Neutrophil (primary cell): Measurements from ENCODE around the gene LRRC27.

Experiments
- H3K27ac ChIP-seq: fragments of 200-600 bp; sonication (generic); 2 replicates; pipeline ENCODE4 v1.5.1; 2016; ENCODE audit warnings: mild to moderate bottlenecking, moderate library complexity
- H3K27me3 ChIP-seq: fragments of 200-600 bp; sonication (generic); 2 replicates; pipeline ENCODE4 v1.6.0; 2016; ENCODE audit warnings: mild to moderate bottlenecking
- H3K36me3 ChIP-seq: fragments of 200-600 bp; sonication (generic); 2 replicates; pipeline ENCODE4 v1.5.1; 2017
- H3K4me1 ChIP-seq, 2 experiments: fragments of 200-600 bp in 1 of 2; sonication (generic) in 1 of 2; 1 replicate in 1 of 2; 2 replicates in 1 of 2; pipeline versions ENCODE4 v1.5.1 to v1.6.1; 2013 to 2016; ENCODE audit warnings: low read depth in 1 of 2, low read length in 1 of 2, mild to moderate bottlenecking in 1 of 2, moderate library complexity in 1 of 2; ENCODE audit not compliant: control insufficient read depth in 1 of 2, insufficient read depth in 1 of 2
- H3K4me3 ChIP-seq, 2 experiments: fragments of 200-600 bp in 1 of 2; sonication (generic) in 1 of 2; 1 replicate in 1 of 2; 2 replicates in 1 of 2; pipeline ENCODE4 v1.5.1; 2013 to 2016; ENCODE audit warnings: low read depth in 1 of 2, low read length in 1 of 2, mild to moderate bottlenecking in 1 of 2, moderate library complexity in 1 of 2
- H3K9me3 ChIP-seq: fragments of 200-600 bp; sonication (generic); 2 replicates; pipeline ENCODE4 v1.5.1; 2016
- TF ChIP-seq, protein P1 (sequence below): fragments of 200-600 bp; sonication (generic); IDR thresholded peaks from 2 replicates; pipeline ENCODE4 v1.5.1; 2016; ENCODE audit warnings: antibody characterized with exemption

The LRRC27 gene

DNA sequence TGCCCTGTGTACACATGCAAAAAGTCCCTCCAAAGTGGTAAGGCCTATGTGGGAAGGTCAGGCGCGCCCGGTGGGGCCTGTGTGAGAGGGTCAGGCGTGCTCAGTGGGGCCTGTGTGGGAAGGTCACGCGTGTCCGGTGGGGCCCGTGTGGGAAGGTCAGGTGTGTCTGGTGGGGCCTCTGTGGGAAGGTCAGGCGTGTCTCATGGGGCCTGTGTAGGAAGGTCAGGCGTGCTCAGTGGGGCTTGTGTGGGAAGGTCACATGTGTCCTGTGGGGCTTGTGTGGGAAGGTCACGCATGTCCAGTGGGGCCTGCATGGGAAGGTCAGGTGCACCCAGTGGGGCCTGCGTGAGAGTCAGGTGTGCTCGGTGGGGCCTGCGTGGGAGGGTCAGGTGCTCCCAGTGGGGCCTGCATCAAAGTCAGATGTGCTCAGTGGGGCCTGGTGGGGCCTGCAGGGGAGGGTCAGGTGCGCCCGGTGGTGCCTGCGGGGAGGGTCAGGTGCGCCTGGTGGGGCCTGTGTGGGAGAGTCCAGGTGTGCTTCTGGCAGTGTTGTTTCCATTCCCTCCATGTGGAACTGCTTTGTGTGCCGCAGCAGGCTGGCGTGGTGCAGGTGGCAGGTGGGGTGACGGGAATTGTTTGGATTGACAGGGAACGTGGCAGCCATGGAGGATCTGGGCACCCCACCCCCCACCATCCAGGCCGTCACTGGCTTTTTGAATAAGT lies 15.4 kb downstream of the LRRC27 start:
- Histone ChIP-seq H3K36me3 (no peaks in the 10 kb centered on the region), H3K4me3 (no peak overlapping the region), H3K4me1 (no peaks in the 10 kb centered on the region), H3K27me3 (no peaks in the 10 kb centered on the region), H3K27ac (no peak overlapping the region), H3K9me3 (no peaks in the 10 kb centered on the region)
- TF ChIP-seq, protein P1, sequence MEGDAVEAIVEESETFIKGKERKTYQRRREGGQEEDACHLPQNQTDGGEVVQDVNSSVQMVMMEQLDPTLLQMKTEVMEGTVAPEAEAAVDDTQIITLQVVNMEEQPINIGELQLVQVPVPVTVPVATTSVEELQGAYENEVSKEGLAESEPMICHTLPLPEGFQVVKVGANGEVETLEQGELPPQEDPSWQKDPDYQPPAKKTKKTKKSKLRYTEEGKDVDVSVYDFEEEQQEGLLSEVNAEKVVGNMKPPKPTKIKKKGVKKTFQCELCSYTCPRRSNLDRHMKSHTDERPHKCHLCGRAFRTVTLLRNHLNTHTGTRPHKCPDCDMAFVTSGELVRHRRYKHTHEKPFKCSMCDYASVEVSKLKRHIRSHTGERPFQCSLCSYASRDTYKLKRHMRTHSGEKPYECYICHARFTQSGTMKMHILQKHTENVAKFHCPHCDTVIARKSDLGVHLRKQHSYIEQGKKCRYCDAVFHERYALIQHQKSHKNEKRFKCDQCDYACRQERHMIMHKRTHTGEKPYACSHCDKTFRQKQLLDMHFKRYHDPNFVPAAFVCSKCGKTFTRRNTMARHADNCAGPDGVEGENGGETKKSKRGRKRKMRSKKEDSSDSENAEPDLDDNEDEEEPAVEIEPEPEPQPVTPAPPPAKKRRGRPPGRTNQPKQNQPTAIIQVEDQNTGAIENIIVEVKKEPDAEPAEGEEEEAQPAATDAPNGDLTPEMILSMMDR, result no peak

DNA sequence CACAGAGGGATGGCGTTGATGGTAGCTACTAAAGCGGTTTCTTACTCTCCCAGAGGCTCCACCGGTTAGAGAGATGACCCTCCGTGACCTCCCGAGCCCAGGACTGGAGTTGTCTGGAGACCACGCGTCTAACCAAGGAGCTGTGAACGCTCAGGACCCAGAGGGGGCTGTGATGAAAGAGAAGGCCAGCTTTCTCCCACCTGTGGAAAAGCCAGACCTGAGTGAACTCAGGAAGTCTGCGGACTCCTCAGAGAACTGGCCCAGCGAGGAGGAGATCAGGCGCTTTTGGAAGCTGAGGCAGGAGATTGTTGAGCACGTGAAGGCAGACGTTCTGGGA lies 15.9 kb downstream of the LRRC27 start:
- Histone ChIP-seq H3K36me3 (no peaks in the 10 kb centered on the region), H3K9me3 (no peaks in the 10 kb centered on the region), H3K27ac (no peak overlapping the region), H3K4me1 (no peaks in the 10 kb centered on the region), H3K4me3 (no peak overlapping the region), H3K27me3 (no peaks in the 10 kb centered on the region)
- TF ChIP-seq, protein P1, result no peak

DNA sequence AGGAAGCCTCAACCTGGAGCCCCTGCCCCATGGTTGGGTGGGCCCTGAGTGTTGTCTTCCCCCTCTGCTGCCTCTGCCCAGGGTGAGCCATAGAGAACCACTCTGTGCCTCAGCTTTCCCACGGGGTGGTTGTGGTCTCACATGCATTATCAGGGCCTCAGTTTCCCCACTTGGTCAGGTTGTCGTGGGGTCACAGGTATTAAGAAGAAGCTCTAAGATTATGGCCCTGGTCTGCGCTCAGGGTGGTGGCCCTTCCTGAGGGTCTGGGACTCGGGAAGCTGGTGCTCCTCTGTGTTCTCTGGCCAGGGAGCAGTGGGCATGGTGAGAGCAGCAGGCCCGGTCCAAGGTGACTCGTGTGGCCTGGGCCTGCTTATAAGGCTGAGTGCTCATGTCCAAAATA lies 17.8 kb downstream of the LRRC27 start:
- H3K4me3 ChIP-seq, result no peak overlapping the region
- no peaks in the 10 kb centered on the region for H3K4me1 ChIP-seq
- TF ChIP-seq, protein P1, result no peak
- no peaks in the 10 kb centered on the region for H3K36me3 ChIP-seq
- no peaks in the 10 kb centered on the region for H3K9me3 ChIP-seq
- H3K27ac ChIP-seq, result no peak overlapping the region
- no peaks in the 10 kb centered on the region for H3K27me3 ChIP-seq

DNA sequence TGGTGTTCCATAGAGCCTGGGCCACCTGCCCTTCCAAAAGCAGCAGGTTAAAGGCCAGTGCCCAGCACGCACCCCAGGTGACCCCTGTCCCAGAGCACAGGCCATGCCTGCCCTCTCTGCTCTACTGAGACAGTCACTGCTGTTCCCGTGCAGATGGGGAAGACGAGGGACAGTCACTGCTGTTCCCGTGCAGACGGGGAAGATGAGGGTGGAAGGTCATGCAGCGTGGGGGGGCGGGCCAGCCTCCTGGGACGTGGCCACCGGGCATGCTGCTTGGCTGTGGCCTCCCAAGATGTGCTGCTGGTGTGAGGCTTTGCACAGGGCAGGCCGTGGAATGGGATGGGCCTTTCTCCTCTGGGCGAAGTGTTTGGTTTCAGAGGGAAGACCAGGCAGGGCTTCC lies 18.4 kb downstream of the LRRC27 start:
- Histone ChIP-seq H3K9me3 (no peaks in the 10 kb centered on the region), H3K4me3 (no peak overlapping the region), H3K27me3 (no peaks in the 10 kb centered on the region), H3K4me1 (peaks cover under 1 to 3% of the 10 kb centered on the region in 2 experiments), H3K36me3 (no peaks in the 10 kb centered on the region), H3K27ac (no peak overlapping the region)
- TF ChIP-seq, protein P1, result no peak

DNA sequence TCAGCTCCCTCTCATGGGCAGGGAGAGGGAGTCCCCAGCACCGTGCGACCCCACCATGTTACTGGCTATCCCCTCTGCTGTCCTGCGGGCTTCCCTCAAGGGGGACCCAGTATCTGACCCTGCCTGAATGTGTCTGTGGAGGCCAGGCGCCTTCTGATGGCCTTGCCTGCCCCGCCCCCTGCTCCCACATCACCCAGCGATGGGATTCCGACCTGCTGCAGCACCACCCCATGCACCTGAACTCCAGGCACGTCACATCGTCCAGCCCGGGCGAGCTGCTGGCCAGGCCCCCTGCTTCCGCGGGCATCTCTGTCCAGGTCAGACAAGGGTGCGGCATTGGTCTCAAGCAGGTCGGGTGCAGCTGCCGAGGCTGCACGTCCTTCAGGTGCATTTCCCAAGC lies 19.0 kb downstream of the LRRC27 start:
- Histone ChIP-seq H3K27ac (no peak overlapping the region), H3K9me3 (no peaks in the 10 kb centered on the region), H3K4me1 (peaks cover 6 to 8% of the 10 kb centered on the region in 2 experiments), H3K36me3 (no peaks in the 10 kb centered on the region), H3K4me3 (no peak overlapping the region), H3K27me3 (no peaks in the 10 kb centered on the region)
- TF ChIP-seq, protein P1, result no peak

DNA sequence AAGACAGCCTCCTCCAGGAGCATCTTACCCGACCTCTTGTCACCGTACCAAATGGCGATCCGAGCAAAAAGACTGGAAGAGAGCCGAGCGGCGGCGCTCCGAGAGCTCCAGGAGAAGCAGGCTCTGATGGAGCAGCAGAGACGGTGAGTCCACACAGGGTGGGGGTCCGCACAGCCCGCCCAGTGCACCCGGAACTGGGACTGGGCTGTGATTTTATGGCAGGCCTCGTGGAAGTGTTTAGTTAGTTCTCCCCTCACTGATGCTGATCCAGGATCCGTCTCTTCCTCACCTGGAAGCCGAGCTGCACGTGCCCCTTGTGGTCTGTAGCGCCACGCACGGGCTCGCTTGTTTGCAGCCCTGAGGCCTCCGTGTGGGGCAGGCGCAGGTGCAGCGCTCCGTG lies 19.6 kb downstream of the LRRC27 start:
- Histone ChIP-seq H3K4me3 (no peak overlapping the region), H3K4me1 (peaks cover 13 to 15% of the 10 kb centered on the region in 2 experiments), H3K9me3 (no peaks in the 10 kb centered on the region), H3K27ac (no peak overlapping the region), H3K36me3 (no peaks in the 10 kb centered on the region), H3K27me3 (no peaks in the 10 kb centered on the region)
- TF ChIP-seq, protein P1, result no peak
